DND-41 (cell line): ENCODE data around the gene NUP210L.

ENCODE experiments used
- CTCF ChIP-seq: IDR thresholded peaks from 2 replicates; pipeline ENCODE4 v1.5.1; 2012; ENCODE audit warnings: borderline replicate concordance, low read length, moderate library complexity, mild to moderate bottlenecking; ENCODE audit not compliant: poor library complexity, severe bottlenecking; ENCODE audit errors: extremely low read depth
- EZH2 ChIP-seq: IDR thresholded peaks from 3 replicates; pipeline ENCODE4 v1.6.1; 2012; ENCODE audit warnings: borderline replicate concordance, low read depth, mild to moderate bottlenecking, moderate library complexity, low read length, inconsistent platforms; ENCODE audit not compliant: severe bottlenecking

GRCh38 chr1:154166207-154166606 lies 11.3 kb upstream of the NUP210L start:
- TF ChIP-seq CTCF = no peak
- TF ChIP-seq EZH2 = no peak
